Brain pericyte (primary cell): Measurements from ENCODE around the gene LEP.
"Not testable (repeated sequence)": the region's sequence is repeated elsewhere in the genome, so short reads cannot be mapped to it uniquely, and the experiment has no call there.

Experiments used
- DNase-seq: peaks from one replicate; pipeline ENCODE4 v3.0.0-alpha.2; 2012; ENCODE audit warnings: low read depth, low spot score

Gene LEP

DNA sequence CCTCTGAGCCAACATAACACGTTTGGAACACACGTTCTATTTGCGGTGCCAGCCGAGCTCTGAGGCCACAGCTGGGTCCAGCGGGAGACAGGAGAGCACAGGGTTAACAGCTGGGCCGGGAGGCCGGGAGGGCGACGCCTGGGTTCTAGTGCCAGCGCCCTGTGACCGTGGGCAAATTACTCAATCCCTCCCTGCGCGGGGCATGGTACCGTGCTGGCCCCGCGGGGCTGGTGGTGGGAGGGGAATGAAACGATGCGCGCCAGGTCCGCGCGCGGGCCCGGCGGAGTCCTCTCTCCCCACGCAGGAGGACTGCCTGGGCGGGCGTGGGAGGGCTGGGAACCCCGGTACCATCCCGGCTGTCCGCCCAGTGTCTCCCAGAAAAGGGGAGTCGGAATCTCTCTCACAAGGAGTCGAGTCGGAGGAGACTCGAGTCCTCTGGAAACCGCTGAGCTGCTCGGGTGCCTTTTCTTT, 30.4 kb downstream of the LEP start:
- no peak for DNase-seq

DNA sequence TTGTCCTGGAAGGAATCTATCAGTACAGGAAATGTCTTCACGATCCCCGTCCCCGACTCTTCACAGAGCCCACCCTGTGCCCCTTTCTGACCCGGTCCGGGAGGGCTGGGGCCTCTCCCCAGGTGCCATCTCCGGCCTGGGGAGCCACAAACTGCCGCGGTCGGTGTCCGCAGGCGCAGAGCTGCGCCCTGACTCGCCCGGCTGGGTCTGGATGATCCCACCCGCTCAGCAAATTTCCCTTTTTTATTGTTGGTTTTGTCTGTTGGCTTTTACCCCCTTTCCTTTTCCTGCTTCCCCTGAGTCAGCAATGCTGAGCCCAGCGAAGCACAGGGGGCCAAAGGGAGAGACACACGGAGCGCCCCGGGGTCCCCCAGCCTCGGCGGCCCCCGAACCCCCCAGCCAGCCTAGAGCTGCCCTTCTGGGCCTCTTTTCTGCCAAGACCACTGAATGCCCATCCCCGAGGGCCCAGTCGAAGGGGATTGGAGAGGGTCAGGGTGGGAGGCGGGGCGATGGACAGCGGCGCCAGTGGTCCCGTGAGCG, 30.9 kb downstream of the LEP start:
- no peak for DNase-seq

DNA sequence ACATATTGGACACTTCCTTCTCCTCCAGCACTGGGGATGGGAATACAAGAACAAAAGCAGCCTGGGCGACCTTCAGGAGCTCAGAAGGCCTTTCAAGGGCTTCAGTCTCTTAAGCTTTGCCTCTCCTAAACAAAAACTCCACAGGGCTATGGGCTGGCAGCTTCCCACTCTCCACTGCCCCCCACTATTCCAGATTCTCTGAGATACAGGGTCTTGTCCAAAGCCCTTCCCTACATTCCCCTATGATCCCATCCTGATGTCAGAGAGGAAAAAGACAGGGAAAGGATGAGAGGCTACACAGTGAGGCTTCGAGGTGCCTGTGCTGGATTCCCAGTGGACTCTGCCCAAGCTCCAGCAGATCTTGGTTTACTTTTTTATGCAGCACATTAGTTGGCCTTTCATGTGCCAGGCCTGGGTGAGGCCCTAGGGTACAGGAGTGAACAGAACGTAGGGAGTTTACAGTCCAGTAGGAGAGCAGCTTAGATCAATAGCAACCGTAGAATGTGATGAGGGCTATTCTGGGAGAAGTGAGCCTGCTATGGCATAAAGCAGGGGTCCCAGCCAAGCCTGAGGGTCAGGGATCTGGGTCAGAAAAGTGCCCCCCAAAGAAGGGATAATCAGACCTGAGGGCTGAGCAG, 33.3 kb downstream of the LEP start:
- DNase-seq, result no peak

DNA sequence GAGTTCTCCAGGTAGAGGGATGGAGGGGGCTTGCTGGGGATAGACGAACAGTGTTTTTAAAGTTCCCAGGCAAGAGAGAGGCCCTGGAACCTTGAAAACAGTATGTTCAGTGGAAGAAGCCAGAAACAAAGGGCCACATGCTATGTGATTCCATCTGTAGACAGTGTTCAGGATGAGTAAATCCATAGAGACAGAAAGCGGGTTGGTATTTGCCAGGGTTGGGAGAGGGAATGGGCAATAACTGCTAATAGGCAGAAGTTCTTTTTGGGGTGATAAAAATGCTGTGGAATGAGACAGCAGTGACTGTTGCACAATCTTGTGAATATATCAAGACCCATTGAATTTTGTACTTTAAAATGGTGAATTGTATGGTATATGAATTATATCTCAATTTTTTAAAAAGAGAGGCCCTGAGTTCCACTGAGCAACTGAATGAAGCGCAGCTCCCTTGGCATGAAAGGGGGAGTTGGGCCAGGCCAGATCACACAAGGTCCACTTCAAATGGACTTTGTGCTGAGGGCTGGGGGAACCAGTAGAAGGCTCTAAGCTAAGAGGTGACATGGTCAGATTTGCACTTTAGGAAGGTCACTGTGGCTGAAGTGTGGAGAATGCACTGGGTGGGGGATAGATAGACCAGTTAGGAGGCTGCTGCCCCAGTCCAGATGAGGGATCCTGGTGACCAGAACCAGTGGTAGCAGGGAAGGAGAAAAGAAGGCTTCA, 34.0 kb downstream of the LEP start:
- DNase-seq, result no peak

DNA sequence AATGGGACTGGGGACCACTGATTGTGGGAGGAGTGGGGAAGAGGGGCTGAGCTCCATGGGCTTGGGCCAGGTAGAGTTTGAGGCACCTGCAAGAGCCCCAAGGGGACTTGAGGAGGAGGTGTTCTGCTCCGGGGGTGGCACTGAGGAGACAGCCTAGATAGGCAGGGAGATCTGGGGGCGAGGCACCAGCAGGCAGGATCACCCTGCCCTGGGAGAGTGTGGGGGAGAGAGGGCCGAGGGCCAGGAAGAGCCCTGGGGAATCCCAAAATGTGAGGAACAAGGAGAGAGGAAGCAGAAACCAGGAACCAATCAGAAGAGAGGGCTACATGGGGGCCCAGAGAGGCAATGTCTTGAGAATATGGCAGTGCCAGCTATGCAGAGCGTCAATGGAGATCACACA, 34.6 kb downstream of the LEP start:
- DNase-seq, result no peak

DNA sequence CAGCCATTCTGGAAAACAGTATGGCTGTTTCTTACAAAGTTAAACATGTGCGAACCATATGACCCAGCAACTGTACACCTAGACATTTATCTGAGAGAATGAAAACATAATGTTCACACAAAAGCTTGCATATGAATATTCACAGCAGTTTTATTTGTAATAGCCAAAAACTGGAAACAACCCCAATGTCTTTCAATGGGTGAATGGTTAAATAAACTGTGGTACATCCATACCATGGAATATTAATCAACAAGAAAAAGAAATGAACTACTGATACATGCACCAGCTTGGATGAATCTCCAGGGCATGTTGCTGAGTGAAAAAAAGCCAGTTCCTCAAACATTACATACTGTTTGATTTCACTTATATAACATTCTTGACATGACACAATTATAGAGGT, 37.3 kb downstream of the LEP start:
- DNase-seq, result no peak

DNA sequence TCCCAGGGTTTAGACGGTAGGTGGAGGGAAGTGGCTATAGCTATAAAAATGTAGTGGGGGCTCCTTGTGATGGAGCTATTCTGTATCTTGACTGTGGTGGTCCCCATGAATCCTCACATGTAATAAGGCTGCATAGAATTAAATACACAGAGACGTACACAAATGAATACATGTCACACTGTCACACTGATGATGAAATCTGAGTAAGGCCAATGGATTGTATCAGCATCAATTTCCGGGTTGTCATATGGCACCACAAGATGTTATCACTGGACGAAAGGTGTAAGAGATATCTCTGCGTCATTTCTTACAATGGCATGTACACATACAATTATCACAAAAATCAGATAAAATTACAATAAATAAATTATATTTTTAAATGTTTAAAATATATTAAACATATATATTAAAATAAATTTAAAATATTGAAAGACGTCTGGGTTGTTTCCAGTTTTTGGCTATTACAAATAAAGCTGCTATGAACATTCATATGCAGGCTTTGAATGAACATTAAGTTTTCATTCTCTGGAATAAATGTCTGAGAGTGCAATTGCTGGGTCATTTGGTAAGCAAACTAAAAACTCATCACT, 38.1 kb downstream of the LEP start:
- no peak for DNase-seq

DNA sequence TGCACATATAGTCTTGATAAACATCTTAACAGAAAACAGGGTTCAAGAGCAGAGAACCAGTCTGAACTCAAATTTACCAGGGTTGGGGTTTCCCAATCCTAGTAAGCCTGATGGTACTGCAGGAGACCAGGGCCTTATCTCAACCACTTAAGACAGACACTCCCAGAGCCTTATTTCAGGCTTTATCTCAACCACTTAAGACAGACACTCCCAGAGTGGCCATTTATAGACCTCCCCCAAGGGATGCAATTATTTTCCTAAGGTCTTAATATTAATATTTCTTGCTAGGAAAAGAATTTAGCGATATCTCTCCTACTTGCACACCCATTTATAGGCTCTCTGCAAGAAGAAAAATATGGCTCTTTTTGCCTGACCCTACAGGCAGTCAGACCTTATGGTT, 39.4 kb downstream of the LEP start:
- not testable (repeated sequence) for DNase-seq

DNA sequence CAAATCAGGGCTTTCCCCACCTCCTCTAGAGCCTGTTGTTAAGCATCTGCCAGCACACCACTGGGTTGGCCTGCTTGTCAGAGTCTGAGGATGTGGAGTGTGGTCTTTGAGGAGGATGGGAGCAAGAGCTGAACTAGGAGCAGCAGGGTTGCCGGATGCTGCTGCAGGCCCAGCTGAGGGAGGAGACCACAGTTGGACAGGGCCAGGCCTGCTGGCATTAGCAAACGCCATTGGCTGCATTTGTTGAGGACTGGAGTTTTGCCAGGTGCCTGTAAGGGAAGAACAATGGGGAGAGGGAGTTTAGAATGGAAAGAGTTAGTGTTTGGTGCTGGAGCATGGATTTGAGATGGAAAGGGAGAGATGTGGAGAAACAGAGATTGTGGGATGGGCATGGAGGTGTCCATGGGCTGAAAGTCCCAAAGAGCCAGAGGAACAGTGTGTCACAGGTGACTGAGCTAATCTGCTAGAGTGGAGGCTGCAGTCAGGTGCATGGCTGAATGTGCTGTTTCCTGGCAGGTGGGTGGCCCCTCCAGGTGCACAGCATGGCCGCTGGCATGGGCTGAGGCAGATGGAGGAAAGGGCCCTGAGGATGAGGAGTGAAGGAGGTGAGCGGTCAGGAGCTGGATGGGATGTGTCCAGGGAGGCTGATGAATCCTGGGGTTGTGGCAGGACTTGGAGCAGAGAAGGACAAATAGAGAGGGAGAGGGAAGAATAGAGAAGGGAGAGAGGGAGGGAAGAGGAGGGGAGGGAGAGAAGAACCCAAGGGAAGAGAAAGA, 40.7 kb downstream of the LEP start:
- no peak for DNase-seq

DNA sequence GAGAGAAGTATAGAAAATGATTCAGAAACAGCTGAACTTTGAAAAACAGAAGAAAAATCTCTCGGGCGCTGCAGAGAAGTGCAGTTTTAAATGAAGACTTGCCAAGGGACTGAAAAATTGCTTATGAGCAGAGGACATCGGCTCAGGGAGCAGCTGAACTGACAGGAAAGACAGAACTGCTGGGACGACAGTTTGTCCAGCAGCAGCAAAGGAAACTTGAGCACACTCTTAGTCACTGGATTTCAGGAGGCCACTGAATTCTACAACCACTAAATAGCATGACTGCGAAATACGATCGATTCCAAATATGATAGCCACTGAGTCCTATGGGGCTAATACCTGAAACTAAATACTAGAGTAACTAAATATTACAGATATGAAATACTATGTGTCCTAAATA, 43.0 kb downstream of the LEP start:
- DNase-seq, result no peak

DNA sequence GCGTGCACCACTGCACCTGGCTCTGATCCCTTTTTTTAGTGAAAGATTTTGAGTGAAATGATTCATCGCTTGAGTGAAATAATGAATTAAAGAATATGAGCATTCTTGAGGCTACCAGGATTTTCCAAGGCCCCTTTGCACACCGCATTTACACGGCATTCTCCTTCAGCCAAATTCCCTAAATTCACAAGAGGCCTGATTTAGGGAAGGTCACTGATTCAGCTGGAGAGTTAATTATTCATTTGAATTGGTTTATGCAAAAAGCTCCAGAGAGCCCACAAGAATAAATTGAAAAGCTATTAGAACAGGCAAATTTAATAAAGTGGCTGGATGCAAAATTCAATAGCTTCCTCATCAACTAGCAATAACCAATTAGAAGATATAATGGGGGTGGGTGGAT, 46.5 kb downstream of the LEP start:
- DNase-seq, result no peak

DNA sequence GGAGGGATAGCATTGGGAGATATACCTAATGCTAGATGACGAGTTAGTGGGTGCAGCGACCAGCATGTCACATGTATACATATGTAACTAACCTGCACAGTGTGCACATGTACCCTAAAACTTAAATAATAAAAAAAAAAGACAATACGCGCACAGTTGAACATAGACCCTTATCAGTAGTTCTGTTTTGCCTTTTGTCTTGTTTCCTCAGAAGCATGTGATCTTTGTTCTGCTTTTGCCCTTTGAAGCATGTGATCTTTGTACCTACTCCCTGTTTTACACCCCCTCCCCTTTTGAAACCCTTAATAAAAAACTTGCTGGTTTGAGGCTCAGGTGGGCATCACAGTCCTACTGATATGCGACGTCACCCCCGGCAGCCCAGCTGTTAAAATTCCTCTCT, 56.9 kb downstream of the LEP start:
- DNase-seq, result not testable (repeated sequence)

DNA sequence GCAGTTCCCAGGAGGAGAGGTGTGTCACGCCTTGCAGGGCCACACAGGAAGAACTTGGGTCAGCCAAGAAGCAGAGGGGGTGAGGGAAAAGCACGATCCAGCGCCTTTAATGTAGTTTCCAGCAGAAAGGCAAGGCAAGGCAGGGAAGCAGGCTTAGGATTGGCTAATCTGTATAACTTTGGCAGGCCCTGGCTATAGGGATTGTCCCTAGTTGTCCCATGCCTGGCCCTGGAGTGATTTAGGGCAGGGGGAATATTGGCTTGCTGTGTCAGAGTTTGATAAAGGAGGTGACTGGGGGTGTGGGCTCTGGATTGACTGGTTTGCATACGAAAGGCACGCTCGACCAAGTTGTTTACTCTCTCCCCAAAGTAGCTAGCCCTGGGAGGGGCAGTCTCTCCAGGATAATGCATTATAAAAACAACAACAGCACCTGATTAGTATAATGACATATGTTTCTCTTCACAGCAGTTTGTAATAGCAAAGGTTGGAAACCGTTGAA, 58.1 kb downstream of the LEP start:
- DNase-seq, result no peak

DNA sequence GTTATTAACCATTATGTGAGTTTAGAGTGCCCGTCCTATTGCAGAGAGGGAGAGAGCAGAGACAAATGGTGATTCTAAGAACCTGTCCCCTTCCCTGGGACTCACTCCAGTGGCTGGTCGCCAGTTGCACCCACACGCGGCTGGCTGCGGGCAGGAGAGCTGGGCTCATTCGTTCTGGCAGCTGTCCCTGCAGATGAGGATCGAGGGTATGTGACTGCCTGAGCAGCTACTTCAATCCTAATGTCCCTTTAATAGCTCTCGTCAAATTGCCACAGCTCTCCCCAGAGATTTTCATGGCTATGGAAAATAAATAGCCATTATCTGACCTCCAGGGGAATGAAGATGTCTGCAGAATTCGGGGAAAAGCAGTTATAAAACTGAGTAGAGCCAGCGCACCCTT, 61.1 kb downstream of the LEP start:
- DNase-seq, result no peak

DNA sequence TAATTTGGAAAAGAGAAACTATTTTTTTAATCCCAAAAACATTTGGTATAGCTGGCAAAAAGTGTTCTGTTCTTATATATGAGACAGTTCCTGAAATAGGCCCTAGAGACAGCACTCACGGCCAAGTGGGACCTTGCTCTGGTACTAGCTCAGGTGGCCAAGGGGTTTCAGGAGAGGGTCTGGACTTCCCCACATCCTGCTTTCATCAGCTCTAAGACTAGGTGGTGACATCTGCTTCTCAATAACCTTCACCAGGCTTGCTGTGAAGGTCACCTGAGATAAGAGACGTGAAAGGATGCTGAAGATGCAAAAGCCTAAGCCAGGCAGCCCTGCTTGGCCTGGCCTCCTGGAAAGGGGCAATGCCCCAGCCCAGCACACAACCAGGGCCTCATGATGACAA, 62.1 kb downstream of the LEP start:
- DNase-seq, result no peak

DNA sequence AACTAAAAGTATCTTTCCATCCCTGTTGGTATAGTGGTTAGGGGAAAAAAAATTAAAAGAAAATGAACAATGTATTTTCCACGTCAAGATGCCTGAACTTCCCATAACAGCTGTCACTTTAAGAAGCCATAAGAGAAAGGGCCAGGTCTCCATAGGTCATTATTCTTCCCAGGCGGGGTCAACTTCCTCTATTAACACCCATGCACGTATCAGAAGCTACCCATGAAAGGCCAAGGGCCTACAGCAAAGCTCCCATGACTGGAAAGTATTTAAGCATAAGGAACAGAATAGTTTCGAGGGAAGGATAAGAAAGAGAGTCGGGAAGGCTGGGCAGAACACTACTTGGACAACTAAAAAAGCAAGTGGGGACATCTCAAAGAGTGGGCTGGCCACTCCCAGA, 62.6 kb downstream of the LEP start:
- DNase-seq, result no peak

DNA sequence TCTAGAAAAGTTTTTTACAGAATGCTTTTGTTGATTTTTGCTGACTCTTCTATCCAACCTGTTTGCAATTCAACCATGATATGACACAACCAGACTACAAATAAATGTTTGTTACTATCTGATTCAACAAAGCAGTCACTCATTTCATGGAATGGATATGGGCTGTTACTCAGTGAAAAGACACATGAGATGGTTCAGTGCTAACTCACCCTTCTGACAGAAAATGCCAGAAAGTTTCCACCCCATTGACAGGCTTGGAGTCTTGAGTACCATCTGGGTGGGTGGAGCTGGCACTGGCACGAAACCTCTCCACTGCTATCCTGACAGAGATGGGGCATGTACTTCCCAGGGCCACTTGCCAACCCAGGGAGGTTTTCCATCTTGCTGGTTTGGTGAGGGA, 63.1 kb downstream of the LEP start:
- no peak for DNase-seq

DNA sequence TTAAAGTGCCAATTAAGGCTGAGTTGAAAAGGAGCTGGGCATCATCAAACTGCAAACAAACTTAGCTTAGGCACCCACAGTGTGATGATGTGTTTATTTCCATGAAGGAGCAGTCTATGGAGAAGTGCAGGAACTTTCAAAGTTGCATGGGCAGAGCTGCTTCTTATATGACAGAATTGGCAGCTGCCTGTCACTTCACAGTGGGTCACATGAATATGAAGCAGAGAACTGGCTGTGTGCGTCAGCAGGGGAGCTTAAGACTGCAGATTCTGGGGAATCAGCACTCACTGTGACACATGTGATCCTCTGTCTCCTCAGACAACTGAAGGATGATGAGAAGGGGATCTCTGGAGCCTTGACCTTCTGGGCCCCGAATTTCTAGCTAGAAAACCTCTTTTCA, 66.0 kb downstream of the LEP start:
- DNase-seq, result no peak
